GM21390 (cell line): ENCODE measurements around the gene TMUB2.
A peak's percentile ranks its signal among the peaks of the same experiment; 100 is the strongest.
"Not testable (repeated sequence)": the region's sequence is repeated elsewhere in the genome, so short reads cannot be mapped to it uniquely, and the experiment has no call there.

Experiments
- ATAC-seq: cut with Tn5 transposase; IDR thresholded peaks from one replicate; pipeline ENCODE4 v1.9.1; 2021; ENCODE audit not compliant: unreplicated experiment

The TMUB2 gene

DNA sequence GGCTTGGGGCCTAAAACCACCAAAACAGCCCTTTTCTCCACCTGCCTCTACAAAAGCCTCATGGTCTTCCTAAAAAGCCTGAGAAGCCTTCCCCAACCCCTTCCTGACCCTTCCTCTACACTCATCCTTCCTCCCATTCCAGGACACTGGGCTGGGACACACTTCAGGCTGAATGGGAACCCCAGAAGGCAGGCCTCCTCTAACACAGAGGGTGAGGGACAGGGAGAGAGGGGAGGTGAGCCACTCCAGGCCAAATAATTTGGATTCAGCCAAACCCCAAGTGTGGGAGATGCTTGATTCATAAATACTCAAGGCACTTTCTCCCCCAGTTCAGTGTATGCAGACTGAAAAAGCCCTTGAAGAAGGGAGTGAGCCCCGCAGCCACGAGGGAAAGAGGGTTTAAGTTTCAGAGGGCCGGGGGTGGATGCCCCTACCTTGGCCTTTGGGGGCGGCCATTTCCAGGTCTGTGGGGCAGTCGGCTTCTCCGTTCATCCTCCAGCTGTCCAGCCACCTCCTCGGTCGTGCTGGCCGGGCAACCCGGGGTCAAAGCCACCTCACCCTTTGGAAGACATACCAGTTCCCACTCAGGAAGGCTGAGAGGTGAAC is 31.1 kb downstream of the TMUB2 start:
- no peak for ATAC-seq

DNA sequence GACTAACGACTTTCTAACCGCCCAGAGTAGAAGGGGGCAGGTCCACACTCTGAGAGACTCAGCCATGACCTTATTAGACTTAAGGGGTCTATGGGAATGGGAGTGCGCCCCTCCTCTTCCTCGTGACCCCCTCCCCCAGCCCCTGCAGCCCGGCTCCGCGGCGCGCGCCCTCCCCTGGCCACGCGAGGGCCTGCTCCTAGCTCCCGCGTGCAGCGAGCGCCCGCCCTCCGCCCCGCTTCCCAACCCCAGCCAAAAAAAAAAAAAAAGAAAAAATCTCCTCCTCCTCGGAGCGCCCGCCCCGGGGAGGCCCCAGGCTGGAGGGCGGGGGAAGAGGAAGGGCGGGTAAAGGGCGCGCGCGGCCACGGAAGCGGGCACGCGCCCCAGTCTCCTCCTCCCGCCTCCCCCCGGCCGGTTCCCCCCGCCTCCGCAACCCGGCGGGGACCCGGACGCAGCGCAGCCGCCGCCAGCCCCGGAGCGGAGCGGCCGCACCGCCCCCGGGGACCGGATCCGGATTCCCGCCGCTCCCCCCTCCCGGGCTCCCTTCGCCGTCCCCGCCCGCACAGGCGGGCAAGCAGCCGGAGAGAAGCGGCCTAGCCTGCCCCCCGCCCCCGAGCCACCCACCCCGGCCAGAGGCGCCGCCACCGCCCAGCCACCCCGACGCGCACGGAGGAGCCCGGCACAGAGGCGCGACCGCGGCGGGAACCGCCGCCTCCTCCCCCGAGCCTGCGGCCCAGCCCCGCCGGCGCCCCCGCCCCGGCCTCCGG is 31.8 kb downstream of the TMUB2 start:
- peak; percentile 26 for ATAC-seq

GRCh38 chr17:44219108-44219615 is 32.4 kb downstream of the TMUB2 start:
- peak; percentile 29 for ATAC-seq

- ATAC-seq, result no peak
Observed at GRCh38 chr17:44219616-44220212, 32.9 kb downstream of the TMUB2 start, which contains the start of gene UBTF. UBTF (minus strand) TSS chr17:44219675; CDS start chr17:44218229, 1,446 bp downstream.

GRCh38 chr17:44220213-44221083 is 33.7 kb downstream of the TMUB2 start:
- no peak for ATAC-seq

- ATAC-seq, result no peak
Observed at GRCh38 chr17:44221084-44221861, 34.5 kb downstream of the TMUB2 start.

DNA sequence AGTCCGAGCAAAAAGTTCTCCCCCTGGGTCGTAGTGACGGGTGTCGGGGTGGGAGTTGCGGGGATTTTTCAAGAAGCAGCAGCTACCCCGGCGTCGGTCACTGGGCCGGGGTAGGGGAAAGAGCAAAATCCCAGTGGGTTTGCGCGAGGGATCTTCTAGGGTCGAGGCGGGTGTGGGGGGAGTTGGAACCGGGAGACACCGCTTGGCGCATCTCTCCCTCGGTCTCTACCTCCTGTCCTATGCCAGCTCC is 35.0 kb downstream of the TMUB2 start:
- ATAC-seq, result no peak

DNA sequence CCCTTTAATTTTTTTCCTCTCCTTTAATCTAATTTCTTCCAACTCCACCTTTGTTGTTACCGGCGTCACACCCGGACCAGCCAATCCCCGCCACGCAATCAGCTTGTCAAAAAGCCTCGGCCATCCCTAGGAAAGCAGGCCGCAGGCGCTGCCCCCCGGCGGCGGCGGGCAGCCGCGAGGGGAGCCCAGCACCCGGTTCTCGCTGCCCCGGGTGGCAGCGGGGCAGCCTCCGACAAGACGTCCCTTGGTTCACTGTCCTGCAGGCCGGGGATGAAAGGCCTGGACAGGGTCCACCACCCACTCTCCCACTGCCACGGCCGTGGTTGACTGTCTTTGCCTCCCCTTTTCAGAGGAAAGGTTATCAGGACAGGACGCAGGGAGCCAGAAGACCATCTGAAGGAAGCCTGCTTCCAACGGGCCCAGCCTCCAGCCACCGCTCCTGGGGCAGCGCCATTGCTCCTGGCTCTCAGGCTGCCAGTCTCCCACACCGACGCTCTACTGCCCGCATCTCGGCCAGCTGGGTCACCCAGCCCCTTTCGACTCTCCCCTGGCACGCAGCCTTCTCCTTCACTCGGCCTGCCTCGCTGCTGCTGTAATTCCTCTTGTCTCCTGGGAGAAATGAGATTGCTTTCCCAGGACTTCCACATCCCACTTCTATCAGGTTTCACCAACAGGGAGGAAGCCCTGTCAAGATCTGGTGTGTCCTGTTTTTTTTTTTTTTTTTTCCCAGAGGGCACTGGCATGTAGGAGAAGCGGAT is 35.5 kb downstream of the TMUB2 start:
- no peak for ATAC-seq

- no peak for ATAC-seq
Observed at GRCh38 chr17:44223541-44224071, 36.8 kb downstream of the TMUB2 start.

GRCh38 chr17:44229090-44229489 is 42.3 kb downstream of the TMUB2 start:
- no peak for ATAC-seq

DNA sequence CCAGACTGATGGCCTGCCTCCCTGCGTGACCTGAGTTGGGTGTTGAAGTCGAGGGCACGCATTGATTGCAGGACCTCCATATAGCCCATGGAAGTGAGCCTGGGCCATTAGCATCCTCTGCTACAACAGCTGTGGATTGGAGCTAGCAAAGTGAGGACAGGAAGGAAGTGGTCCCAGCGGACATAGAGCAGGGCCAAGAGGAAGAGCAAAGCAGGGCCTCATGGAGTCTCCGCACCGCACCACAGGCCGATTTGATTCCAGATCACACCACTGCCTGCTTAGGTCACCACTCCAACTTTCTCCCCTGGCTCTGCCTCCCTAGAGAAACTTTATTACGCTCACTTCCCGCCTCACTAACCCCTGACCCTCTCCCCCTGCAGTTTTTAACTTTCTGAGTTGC is 43.4 kb downstream of the TMUB2 start:
- ATAC-seq, result no peak

DNA sequence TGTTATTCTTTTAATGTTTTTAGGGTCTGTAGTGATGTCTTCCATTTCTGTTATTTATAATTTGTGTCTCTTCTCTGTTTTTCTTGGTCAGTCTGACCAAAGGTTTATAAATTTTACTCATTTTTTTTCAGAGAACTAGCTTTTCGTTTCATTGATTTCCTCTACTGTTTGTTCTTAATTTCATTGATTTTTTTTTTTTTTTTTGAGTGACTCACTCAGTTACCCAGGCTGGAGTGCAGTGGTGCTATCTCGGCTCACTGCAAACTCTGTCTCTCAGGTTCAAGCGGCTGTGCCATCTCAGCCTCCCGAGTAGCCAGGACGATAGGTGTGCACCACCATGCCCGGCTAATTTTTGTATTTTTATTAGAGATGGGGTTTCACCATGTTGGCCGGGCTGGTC is 45.3 kb downstream of the TMUB2 start:
- ATAC-seq, result no peak

DNA sequence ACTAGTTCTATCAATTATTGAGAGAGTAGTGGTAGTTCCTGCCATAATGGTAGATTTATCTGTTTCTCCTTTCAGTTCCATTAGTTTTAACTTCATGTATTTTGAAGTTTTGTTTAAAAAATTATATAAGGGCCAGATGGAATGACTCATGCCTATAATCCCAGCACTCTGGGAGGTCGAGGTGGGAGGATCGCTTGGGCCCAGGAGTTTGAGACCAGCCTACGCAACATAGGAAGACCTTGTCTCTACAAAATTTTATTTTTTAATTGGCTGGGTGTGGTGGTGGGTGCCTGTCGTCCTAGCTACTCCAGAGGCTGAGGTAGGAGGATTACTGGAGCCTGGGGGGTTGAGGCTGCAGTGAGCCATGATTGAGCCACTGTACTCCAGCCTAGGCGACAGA is 46.8 kb downstream of the TMUB2 start:
- no peak for ATAC-seq

GRCh38 chr17:44235583-44235936 is 48.8 kb downstream of the TMUB2 start:
- ATAC-seq, result no peak

GRCh38 chr17:44236444-44236991 is 49.7 kb downstream of the TMUB2 start:
- no peak for ATAC-seq

DNA sequence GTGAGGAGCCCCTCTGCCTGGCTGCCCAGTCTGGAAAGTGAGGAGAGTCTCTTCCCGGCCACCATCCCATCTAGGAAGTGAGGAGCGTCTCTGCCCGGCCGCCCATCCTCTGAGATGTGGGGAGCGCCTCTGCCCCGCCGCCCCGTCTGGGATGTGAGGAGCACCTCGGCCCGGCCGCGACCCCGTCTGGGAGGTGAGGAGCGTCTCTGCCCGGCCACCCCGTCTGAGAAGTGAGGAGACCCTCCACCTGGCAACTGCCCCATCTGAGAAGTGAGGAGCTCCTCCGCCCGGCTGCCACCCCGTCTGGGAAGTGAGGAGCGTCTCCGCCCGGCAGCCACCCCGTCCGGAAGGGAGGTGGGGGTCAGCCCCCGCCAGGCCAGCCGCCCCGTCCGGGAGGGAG is 51.1 kb downstream of the TMUB2 start:
- ATAC-seq, result not testable (repeated sequence)

DNA sequence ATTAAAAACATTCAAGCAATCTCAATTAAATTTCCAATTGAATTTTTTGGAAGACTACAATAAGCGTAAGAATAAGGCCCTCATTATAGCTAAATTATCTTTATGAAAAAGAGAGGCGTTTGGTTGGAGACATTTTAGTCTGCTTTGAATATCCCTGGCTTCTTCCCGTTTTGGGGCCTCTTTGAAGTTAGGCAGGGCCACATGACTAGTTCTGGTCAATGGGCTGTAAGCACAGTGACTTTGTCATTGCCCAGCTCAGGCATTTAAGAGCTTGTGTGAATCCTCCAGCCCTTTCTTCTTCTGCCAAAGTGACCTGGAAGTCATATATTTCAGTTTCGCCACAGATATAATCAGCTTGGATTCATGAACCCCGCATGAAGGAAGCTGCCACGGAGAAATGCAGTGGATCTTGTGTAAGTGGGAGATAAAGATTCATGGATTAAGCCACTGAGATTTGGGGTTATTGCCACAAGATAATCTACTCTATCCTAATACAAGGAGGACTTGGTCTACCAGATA is 54.4 kb downstream of the TMUB2 start:
- ATAC-seq, result no peak
